ENCODE measurements around the gene KCNC2. TPM values are rescaled to one million over a fixed set of nuclear protein-coding genes. Genes with fewer than 3 reads are reported as not detected.

The KCNC2 gene
- under 1 TPM in 2 of 4 donors, not detected in 2; 0.12 TPM for polyA plus RNA-seq
- long read RNA-seq, donor 1: 0 reads
- long read RNA-seq, donor 2: 0 reads
- long read RNA-seq, donor 3: 0 reads
- long read RNA-seq, donor 4: 0 reads
- long read RNA-seq, donor 5: 0 reads
- long read RNA-seq, donor 6: 0 reads
- long read RNA-seq, donor 7: 0 reads
- long read RNA-seq, donor 8: 0 reads
- long read RNA-seq, donor 9: 0 reads
- long read RNA-seq, donor 10: 0 reads

DNA sequence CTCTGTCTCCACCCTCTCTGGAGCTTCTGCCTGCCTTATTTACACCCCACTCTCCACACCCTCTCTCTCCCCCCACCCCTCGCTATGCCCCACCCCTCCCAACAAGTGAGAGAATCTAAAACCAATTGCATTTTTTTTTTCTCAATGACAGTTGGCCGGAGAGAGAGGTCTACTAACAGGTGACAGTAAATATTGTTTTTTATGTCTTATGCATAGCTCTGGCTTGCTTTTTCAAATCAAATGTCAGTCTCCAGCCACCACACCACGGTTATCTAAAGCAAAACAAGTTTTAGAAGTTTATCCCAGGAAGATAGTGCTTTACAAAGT, at the start of gene KCNC2:
TSS of gene KCNC2 (minus strand) at position 28 of the 327 bp plus-strand sequence.
- no peak for DNase-seq
- 39 to 48% (median 39%) methylated on average over 3 of the region's 3 CpGs for WGBS, 3 donors
- no peaks in the 10 kb centered on the region for H3K4me1 ChIP-seq (ENCODE audit: control insufficient read depth in 3 of 3, insufficient read depth in 2 of 3, low read depth in 1 of 3, low read length in 2 of 3)
- H3K4me3 ChIP-seq (ENCODE audit: low read depth in 1 of 3, low read length in 3 of 3): peak within 1 kb of the TSS in 1 of 3 donors; percentile 13
- peaks cover 0 to 40% (median 27%) of the 10 kb centered on the region in 3 donors for H3K27me3 ChIP-seq (ENCODE audit: control insufficient read depth in 3 of 3, insufficient read depth in 3 of 3, low read length in 3 of 3)
- no peaks in the 10 kb centered on the region for H3K9me3 ChIP-seq (ENCODE audit: control insufficient read depth in 2 of 2, insufficient read depth in 1 of 2, low read depth in 1 of 2, low read length in 1 of 2)
- H3K36me3 ChIP-seq (ENCODE audit: control insufficient read depth in 3 of 3, insufficient read depth in 2 of 3, low read depth in 1 of 3, low read length in 3 of 3): no peaks in the 10 kb centered on the region
- FAIRE-seq: no peak
- no peak within 1 kb of the TSS for H3K27ac ChIP-seq (ENCODE audit: low read depth in 1 of 3, low read length in 2 of 3)

GRCh38 chr12:75259143-75259542, 49.5 kb upstream of the KCNC2 start:
- 17 to 49% (median 35%) methylated on average over 1 of the region's 1 CpG for WGBS, 3 donors

GRCh38 chr12:75257510-75257909, 47.9 kb upstream of the KCNC2 start:
- no peak for DNase-seq
- WGBS, 3 donors: 62 to 86% (median 66%) methylated on average over 2 of the region's 2 CpGs

More at GRCh38 chr12:75259143-75259542, 49.5 kb upstream of the KCNC2 start:
- H3K36me3 ChIP-seq (ENCODE audit: control insufficient read depth in 3 of 3, insufficient read depth in 2 of 3, low read depth in 1 of 3, low read length in 3 of 3): no peaks in the 10 kb centered on the region
- DNase-seq (no peak), FAIRE-seq (no peak)
- H3K27me3 ChIP-seq (ENCODE audit: control insufficient read depth in 3 of 3, insufficient read depth in 3 of 3, low read length in 3 of 3): no peaks in the 10 kb centered on the region
- H3K27ac ChIP-seq (ENCODE audit: low read depth in 1 of 3, low read length in 2 of 3): no peak overlapping the region
- H3K4me1 ChIP-seq (ENCODE audit: control insufficient read depth in 3 of 3, insufficient read depth in 2 of 3, low read depth in 1 of 3, low read length in 2 of 3): no peaks in the 10 kb centered on the region
- no peaks in the 10 kb centered on the region for H3K9me3 ChIP-seq (ENCODE audit: control insufficient read depth in 2 of 2, insufficient read depth in 1 of 2, low read depth in 1 of 2, low read length in 1 of 2)
- H3K4me3 ChIP-seq (ENCODE audit: low read depth in 1 of 3, low read length in 3 of 3): no peak overlapping the region

GRCh38 chr12:75245108-75245507, 35.5 kb upstream of the KCNC2 start:
- DNase-seq: no peak
- no peak for FAIRE-seq
- Histone ChIP-seq H3K36me3 (ENCODE audit: control insufficient read depth in 3 of 3, insufficient read depth in 2 of 3, low read depth in 1 of 3, low read length in 3 of 3) (no peaks in the 10 kb centered on the region), H3K27ac (ENCODE audit: low read depth in 1 of 3, low read length in 2 of 3) (no peak overlapping the region), H3K4me3 (ENCODE audit: low read depth in 1 of 3, low read length in 3 of 3) (no peak overlapping the region), H3K9me3 (ENCODE audit: control insufficient read depth in 2 of 2, insufficient read depth in 1 of 2, low read depth in 1 of 2, low read length in 1 of 2) (no peaks in the 10 kb centered on the region), H3K27me3 (ENCODE audit: control insufficient read depth in 3 of 3, insufficient read depth in 3 of 3, low read length in 3 of 3) (no peaks in the 10 kb centered on the region), H3K4me1 (ENCODE audit: control insufficient read depth in 3 of 3, insufficient read depth in 2 of 3, low read depth in 1 of 3, low read length in 2 of 3) (no peaks in the 10 kb centered on the region)

More at GRCh38 chr12:75257510-75257909, 47.9 kb upstream of the KCNC2 start:
- H3K9me3 ChIP-seq (ENCODE audit: control insufficient read depth in 2 of 2, insufficient read depth in 1 of 2, low read depth in 1 of 2, low read length in 1 of 2): no peaks in the 10 kb centered on the region
- no peak overlapping the region for H3K4me3 ChIP-seq (ENCODE audit: low read depth in 1 of 3, low read length in 3 of 3)
- no peaks in the 10 kb centered on the region for H3K36me3 ChIP-seq (ENCODE audit: control insufficient read depth in 3 of 3, insufficient read depth in 2 of 3, low read depth in 1 of 3, low read length in 3 of 3)
- H3K27me3 ChIP-seq (ENCODE audit: control insufficient read depth in 3 of 3, insufficient read depth in 3 of 3, low read length in 3 of 3): no peaks in the 10 kb centered on the region
- no peaks in the 10 kb centered on the region for H3K4me1 ChIP-seq (ENCODE audit: control insufficient read depth in 3 of 3, insufficient read depth in 2 of 3, low read depth in 1 of 3, low read length in 2 of 3)
- no peak for FAIRE-seq
- H3K27ac ChIP-seq (ENCODE audit: low read depth in 1 of 3, low read length in 2 of 3): no peak overlapping the region

GRCh38 chr12:75239987-75240386, 30.3 kb upstream of the KCNC2 start:
- Histone ChIP-seq H3K4me3 (ENCODE audit: low read depth in 1 of 3, low read length in 3 of 3) (no peak overlapping the region), H3K4me1 (ENCODE audit: control insufficient read depth in 3 of 3, insufficient read depth in 2 of 3, low read depth in 1 of 3, low read length in 2 of 3) (no peaks in the 10 kb centered on the region), H3K36me3 (ENCODE audit: control insufficient read depth in 3 of 3, insufficient read depth in 2 of 3, low read depth in 1 of 3, low read length in 3 of 3) (no peaks in the 10 kb centered on the region), H3K9me3 (ENCODE audit: control insufficient read depth in 2 of 2, insufficient read depth in 1 of 2, low read depth in 1 of 2, low read length in 1 of 2) (no peaks in the 10 kb centered on the region), H3K27ac (ENCODE audit: low read depth in 1 of 3, low read length in 2 of 3) (no peak overlapping the region), H3K27me3 (ENCODE audit: control insufficient read depth in 3 of 3, insufficient read depth in 3 of 3, low read length in 3 of 3) (no peaks in the 10 kb centered on the region)
- DNase-seq: no peak
- FAIRE-seq: no peak

- FAIRE-seq (no peak), DNase-seq (no peak)
- WGBS, 3 donors: 44 to 81% (median 81%) methylated on average over 1 of the region's 1 CpG
- Histone ChIP-seq H3K36me3 (ENCODE audit: control insufficient read depth in 3 of 3, insufficient read depth in 2 of 3, low read depth in 1 of 3, low read length in 3 of 3) (no peaks in the 10 kb centered on the region), H3K9me3 (ENCODE audit: control insufficient read depth in 2 of 2, insufficient read depth in 1 of 2, low read depth in 1 of 2, low read length in 1 of 2) (no peaks in the 10 kb centered on the region), H3K27me3 (ENCODE audit: control insufficient read depth in 3 of 3, insufficient read depth in 3 of 3, low read length in 3 of 3) (no peaks in the 10 kb centered on the region), H3K4me3 (ENCODE audit: low read depth in 1 of 3, low read length in 3 of 3) (no peak overlapping the region), H3K4me1 (ENCODE audit: control insufficient read depth in 3 of 3, insufficient read depth in 2 of 3, low read depth in 1 of 3, low read length in 2 of 3) (no peaks in the 10 kb centered on the region), H3K27ac (ENCODE audit: low read depth in 1 of 3, low read length in 2 of 3) (no peak overlapping the region)
Measured at GRCh38 chr12:75236206-75236605, 26.6 kb upstream of the KCNC2 start.

DNA sequence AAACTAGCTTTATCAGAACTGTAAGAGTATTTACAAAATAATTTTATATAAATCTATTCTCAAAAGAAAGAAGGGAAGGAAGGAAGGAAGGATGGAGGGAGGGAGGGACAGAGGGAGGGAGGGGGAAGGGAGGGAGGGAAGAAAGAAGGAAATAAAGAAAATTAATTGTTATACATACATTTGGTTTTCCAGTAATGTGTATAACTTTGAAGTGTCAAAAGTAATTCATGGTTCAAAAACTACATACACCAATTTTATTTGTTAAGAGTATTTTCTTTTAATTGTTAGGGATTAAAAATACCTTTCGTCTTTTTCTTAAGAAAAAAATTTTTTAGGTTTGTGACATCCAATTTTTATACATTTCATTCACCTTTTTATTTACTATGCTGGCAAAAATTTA, 17.5 kb upstream of the KCNC2 start:
- DNase-seq: no peak
- H3K4me1 ChIP-seq (ENCODE audit: control insufficient read depth in 3 of 3, insufficient read depth in 2 of 3, low read depth in 1 of 3, low read length in 2 of 3): no peaks in the 10 kb centered on the region
- no peaks in the 10 kb centered on the region for H3K9me3 ChIP-seq (ENCODE audit: control insufficient read depth in 2 of 2, insufficient read depth in 1 of 2, low read depth in 1 of 2, low read length in 1 of 2)
- FAIRE-seq: no peak
- H3K36me3 ChIP-seq (ENCODE audit: control insufficient read depth in 3 of 3, insufficient read depth in 2 of 3, low read depth in 1 of 3, low read length in 3 of 3): no peaks in the 10 kb centered on the region
- no peak overlapping the region for H3K27ac ChIP-seq (ENCODE audit: low read depth in 1 of 3, low read length in 2 of 3)
- H3K27me3 ChIP-seq (ENCODE audit: control insufficient read depth in 3 of 3, insufficient read depth in 3 of 3, low read length in 3 of 3): no peaks in the 10 kb centered on the region
- no peak overlapping the region for H3K4me3 ChIP-seq (ENCODE audit: low read depth in 1 of 3, low read length in 3 of 3)
- 78 to 91% (median 84%) methylated on average over 1 of the region's 1 CpG for WGBS, 3 donors

DNA sequence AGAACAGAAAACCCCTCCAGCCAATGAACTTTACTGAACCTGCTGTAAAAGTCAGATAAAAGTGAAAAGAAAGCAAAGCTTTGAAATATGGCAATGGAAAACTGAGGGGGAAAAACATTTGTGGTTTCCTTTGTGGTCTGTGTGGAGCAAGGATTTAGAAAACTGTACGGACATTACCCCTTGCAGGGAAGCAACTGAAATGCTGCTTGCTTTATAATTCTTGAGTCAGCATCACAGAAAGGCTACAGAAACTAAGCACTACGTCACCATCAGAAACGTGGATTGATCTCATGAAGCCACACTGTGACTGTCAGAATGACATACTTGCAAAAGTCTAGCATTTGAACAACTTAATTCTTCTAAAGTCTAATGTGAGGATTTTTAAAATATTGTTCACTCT, 2.4 kb upstream of the KCNC2 start:
- no peaks in the 10 kb centered on the region for H3K36me3 ChIP-seq (ENCODE audit: control insufficient read depth in 3 of 3, insufficient read depth in 2 of 3, low read depth in 1 of 3, low read length in 3 of 3)
- H3K4me3 ChIP-seq (ENCODE audit: low read depth in 1 of 3, low read length in 3 of 3): no peak overlapping the region
- no peaks in the 10 kb centered on the region for H3K4me1 ChIP-seq (ENCODE audit: control insufficient read depth in 3 of 3, insufficient read depth in 2 of 3, low read depth in 1 of 3, low read length in 2 of 3)
- peaks cover 0 to 31% (median 22%) of the 10 kb centered on the region in 3 donors for H3K27me3 ChIP-seq (ENCODE audit: control insufficient read depth in 3 of 3, insufficient read depth in 3 of 3, low read length in 3 of 3)
- H3K9me3 ChIP-seq (ENCODE audit: control insufficient read depth in 2 of 2, insufficient read depth in 1 of 2, low read depth in 1 of 2, low read length in 1 of 2): no peaks in the 10 kb centered on the region
- WGBS, 3 donors: 37 to 49% (median 40%) methylated on average over 3 of the region's 3 CpGs
- no peak for FAIRE-seq
- H3K27ac ChIP-seq (ENCODE audit: low read depth in 1 of 3, low read length in 2 of 3): no peak overlapping the region
- DNase-seq: no peak

Data from small intestine (tissue), 16 donors.